T-helper 1 cell treated with Interleukin-12 subunit alpha and Interleukin-12 subunit beta and Interleukin-4 antibody, amounts not matched to agents 30 ng/mL and 1 ng/mL, for 36 hours (primary cell): ENCODE data around the gene MAP4K2. TPM values are rescaled to one million over a fixed set of nuclear protein-coding genes. Genes with fewer than 3 reads are reported as not detected.

Experiments used
- intact Hi-C: fragments of 100-400 bp; cut with micrococcal nuclease; formaldehyde crosslinking; loops from one replicate; pipeline ENCODE4 v1.15.1; 2024
- total RNA-seq: library from RNA; stranded (reverse); gene quantifications from 2 replicates; pipeline ENCODE4 v1.2.3, GENCODE V29; 2022

Gene MAP4K2
- total RNA-seq, 1 donor from 2014 or later = 80.7 TPM

DNA sequence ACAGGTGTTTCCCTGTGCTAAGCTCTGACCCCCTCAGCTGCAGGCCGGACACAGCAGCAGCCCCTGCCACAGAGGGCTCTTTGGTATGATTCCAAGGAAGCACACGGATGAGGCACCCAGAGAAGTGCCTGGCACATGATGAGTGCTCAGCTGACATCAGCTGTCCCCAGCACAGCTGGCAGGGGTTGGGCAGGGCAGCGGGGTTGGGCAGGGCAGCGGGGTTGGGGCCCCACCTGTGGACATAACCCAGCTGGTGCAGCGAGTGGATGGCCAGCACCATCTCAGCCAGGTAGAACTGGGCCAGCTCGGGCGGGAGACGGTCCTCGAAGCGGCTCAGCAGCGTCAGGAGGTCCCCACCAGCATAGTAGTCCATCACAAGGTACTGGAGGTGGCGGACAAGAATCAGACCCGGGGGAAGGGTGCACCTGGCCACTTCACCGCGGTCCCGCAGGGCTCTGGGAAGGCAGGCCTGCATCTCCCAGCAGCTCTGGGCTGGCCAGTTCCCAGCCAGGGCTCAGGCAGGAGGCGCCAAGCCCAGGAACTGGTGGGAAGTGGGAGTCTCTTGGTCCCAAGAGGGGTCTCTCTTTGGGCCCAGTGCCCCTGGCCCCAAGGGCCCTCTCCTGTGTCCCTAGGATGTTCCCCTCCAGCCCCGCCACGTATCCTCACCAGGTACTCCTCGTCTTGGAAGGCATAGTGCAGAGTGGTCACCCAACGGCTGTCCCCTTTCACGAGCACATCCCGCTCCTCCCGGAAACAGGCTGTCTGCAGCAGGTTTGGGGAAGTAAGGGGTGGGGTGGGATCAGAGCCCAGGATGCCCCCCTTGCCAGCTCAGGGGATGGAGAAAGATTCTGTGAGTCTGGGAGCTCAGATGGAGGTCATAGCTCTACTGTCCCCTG is 37.1 kb upstream of the MAP4K2 start:
- intact Hi-C loops = no loop called here

DNA sequence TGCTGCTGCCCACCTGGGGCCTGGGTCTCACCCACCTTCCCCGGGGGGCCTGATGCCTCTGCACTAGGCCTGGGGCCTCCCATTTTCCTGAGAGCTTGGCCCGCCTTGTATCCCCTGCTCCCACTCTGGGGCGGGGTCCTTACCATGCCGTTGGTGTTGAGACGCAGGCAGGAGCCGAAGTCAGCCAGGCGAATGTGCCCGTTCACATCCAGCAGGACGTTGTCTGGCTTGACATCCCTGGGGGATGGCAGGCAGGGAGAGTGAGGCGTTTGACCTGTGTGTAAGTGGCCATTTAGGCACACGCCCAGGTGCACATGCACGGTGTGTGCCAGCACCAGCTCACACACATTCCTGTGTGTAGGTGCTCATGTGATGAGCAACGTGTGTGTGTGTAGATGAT is 36.3 kb upstream of the MAP4K2 start:
- intact Hi-C loops = no loop called here

- intact Hi-C loops = no loop called here
Measured at GRCh38 chr11:64838600-64839334, 35.8 kb upstream of the MAP4K2 start.

DNA sequence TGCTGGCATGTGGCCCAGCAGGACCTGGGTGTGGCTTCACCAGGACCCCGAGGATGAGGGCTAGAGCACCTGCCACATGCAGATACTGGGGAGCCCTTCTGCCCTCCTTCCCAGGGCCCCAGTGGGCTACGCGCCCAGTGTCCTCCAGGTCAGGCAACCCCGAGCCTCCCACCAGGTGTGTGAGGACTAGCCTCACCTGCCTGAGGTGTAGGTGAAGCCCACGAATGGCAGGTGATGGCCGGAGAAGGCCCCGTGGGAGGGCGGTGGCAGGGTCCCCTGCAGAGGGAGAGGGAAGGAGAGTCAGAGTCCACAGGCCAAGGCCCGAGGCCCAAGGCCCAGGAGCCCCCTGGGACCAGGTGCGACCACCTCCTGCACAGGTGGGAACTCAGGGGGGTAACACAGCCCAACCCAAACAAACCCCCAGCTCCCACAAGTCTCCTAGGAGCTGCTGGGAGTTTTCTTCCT is 34.9 kb upstream of the MAP4K2 start:
- intact Hi-C loops = no loop called here

- intact Hi-C loops = no loop called here
Measured at GRCh38 chr11:64836448-64837072, 33.5 kb upstream of the MAP4K2 start.

- intact Hi-C loops = no loop called here
Measured at GRCh38 chr11:64835616-64836447, 32.8 kb upstream of the MAP4K2 start.

DNA sequence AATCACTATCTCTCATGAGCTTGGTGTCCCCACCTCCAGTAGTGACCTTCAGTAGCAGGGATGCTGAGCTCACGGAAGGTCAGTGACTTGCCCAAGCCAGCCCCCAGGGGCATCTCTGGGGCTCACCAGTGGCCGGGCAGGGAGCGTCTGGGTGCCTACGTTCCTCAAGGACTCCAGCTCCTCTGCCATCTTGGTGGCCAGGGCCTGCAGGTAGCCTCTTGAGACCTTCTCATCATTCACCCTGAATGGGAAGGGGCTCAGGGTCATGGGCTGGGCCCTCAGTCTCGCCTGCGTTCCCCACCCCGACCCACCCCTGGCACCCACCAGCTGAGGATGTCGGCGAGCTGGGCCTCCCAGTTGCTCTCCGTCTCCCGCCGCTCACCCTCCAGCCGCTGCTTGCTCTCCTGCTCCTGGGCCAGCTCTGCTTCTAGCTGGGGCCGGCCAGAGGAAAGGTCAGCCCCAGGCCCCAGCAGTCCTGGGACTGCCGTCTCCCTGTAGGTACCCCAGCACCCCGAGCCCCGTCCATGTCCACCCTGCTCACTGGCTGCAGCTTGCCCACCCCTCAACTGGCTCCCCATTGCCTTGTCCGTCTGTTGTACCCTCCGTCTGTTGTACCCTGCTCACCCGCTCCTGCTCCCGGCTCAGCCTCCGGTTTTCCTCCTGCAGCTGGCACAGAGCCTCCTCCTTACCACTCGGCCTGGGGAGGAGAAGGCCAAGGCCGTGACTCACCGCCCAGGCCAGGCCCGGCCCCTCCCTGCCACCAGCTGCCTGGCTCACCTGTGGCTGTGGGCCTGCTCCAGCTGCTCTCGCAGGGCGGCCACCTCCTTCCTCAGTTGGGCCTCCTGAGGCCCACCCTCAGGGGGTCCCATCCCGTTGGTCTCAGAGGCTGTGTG is 32.0 kb upstream of the MAP4K2 start:
- intact Hi-C loops = no loop called here

- intact Hi-C loops = no loop called here
Measured at GRCh38 chr11:64834031-64834722, 31.2 kb upstream of the MAP4K2 start.

DNA sequence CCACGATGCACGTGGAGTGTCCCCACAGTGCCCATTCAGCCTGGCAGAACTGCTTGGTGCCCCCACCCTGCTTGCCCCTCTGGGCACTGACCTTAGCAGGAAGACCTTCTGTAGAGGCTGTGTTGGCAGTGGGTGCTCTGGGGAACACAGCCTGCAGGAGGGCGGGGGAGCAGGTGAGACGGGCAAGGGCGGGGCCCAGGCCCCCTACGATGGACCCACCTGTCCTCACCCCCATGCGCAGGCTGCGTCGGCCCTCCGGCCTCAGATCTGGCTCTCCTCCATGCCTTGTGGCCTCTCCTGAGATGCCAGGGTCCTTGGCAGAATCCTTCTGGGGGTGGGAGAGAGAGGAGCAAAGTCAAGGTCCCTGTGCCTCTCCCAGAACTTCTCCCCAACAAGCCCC is 30.5 kb upstream of the MAP4K2 start:
- intact Hi-C loops = no loop called here

- intact Hi-C loops = no loop called here
Measured at GRCh38 chr11:64833198-64833502, 30.1 kb upstream of the MAP4K2 start.

DNA sequence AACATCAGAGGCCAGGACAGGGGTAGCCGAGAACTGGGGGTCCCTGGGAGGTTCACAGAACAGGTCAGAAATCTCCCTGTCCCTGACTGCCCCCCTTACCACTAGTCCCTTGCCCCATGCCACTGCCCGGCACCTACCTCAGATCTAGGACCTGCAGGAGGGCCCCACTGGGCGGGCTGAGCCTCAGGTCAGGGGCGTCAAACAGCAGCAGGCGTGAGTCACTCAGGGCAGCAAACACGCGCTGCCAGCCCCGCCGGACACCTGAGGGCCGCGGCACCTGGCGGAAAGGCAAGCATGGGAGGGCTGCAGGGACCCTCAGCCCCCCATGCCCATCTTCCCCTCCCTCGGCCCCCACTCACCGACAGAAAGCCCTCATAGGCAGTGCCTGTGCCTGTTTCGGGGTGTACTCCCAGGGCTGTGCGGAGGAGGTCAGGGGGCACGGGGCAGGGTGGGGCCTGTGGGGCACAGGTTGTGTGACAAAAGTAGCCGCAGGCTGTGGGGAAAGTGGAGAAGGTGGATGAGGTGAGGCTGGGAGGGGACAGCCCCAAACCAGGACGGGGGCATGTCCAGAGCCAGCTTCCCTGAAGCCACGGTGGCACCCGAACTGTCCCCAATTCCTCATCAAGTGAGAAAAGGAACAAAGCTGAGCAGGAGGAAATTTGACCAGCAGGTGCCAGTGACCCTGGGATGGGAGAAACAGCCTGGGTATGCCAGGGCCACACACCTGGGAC is 29.6 kb upstream of the MAP4K2 start:
- intact Hi-C loops = no loop called here

DNA sequence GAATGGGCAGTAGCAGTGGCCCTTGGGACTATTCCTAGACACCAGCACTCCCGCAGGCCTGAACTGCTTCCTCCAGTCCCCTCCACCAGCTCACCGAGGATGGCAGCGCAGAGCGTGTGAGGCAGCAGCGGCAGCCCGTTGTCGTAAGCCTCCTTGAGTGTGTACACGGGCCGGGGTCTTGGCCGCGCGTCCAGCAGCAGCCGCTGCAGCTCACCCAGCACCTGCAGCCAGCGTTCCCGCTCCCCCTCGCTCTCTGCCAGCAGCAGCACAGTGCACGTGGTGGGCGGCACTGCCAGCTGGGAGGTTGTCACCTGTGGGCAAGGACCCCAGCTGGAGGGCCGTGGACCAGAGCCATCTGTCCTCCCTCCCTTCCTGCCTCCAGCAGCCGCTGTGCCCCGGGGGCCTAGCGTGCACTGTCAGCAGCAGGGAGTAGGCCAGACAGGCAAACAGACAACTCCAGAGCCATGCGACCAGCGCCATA is 28.4 kb upstream of the MAP4K2 start:
- intact Hi-C loops = no loop called here

DNA sequence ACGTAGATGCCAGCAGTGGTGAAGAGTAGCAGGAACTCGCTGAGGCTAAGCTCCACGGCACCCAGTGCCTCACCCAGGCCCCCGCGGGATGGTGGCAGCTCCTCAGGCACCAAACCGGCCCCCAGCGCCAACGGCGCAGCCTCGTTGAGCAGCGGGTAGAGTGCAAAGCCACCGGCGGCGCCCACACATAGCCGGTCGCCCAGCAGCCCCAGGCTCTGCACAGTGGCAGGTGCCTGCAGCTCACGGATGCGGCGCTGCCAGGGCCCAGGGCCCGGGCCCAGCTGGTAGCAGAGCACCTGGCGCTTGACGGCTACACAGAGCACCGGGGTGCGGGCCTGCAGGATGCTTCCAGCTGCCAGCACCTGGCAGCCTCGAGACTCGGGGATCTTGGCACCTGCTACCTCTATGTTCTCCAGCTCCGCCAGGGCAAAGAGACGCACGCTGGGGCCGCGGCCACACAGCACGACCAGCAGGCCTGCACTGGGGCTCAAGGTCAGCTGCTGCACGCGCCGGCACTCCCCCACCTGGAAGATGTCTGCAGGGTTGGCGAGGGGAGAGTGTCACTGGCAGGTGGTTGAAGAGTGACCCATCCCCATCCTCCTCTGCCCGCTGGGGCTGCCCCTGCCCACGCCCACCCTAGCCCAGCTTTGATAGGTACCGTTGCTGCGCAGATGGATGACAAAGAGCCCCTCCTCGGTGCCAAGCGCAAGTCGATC is 26.7 kb upstream of the MAP4K2 start:
- intact Hi-C loops = no loop called here

- intact Hi-C loops = no loop called here
Measured at GRCh38 chr11:64827451-64827839, 24.4 kb upstream of the MAP4K2 start.

- intact Hi-C loops = no loop called here
Measured at GRCh38 chr11:64826578-64827450, 23.8 kb upstream of the MAP4K2 start.

- intact Hi-C loops = no loop called here
Measured at GRCh38 chr11:64826062-64826461, 23.0 kb upstream of the MAP4K2 start.

GRCh38 chr11:64823568-64824119 is 20.6 kb upstream of the MAP4K2 start:
- intact Hi-C loops = no loop called here
